HG02610 (cell line): ENCODE results near the gene CBLB.
A peak's percentile ranks its signal among the peaks of the same experiment; 100 is the strongest.

ENCODE experiments used
- ATAC-seq: cut with Tn5 transposase; IDR thresholded peaks from one replicate; pipeline ENCODE4 v1.9.1; 2021; ENCODE audit warnings: mild to moderate bottlenecking, moderate library complexity; ENCODE audit not compliant: unreplicated experiment

CBLB gene

DNA sequence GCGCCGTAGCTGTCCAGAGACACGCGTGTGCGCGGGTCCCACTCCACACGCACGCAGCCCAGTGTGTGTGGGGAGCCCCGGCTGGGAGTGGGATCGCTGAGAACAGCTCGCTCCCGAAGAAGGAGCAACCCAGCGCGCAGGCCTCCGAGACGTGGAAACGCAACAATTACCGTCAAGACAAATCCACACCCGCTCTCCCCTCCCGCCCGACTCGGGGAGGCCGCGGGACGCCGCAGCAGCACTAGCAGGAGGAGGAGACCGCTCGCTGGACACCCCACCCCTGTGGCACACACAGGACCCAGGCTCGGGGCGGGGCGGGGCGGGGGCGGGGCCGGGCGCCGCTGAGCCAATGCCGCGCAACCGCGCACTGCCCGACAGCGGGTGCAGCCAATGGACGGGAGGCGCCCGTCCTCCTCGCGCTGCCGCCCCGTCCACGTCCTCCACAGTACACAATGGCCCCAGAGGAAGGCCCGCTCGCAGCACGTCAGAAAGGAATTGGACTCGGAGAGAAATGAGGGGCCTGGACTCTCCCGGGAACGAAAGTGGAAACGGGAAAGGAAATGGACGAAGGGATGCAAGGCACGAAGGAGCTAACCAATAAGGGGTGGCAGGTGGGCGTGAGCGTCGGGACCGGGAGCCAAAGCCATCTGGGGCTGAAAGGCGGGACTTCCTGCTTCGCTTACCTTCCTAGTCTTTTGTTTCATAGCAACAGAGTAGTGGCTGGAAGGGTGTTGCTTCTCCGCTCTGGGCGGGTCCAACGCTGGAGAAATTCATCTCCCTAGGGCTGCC, at the start of gene CBLB:
TSS of gene CBLB (minus strand) at position 271 of the 789 bp plus-strand sequence. CDS start 1,435 bp downstream, outside the sequence.
- ATAC-seq: peak; percentile 88

GRCh38 chr3:105916767-105917166, 48.0 kb upstream of the CBLB start:
- no peak for ATAC-seq

GRCh38 chr3:105915524-105915923, 46.7 kb upstream of the CBLB start:
- ATAC-seq: no peak

- no peak for ATAC-seq
Observed at GRCh38 chr3:105913616-105914015, 44.8 kb upstream of the CBLB start.

DNA sequence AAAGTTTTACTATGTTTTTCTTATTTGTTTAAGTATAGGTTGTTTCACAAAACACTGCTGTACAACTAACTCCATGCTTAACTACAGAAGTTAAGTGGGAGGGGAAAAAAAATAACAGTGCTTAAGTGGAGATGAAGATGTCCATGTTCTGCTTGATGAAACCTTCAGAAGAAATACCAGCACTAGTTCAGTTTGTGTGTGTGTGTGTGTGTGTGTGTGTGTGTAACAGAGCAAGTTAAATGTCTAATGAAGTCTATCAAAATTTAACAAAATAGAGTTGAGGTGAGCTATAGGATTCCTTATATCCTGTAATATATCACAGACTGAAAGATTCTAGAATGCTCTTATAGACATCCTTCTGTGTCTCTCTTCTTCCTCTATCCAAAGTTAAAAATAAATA, 44.1 kb upstream of the CBLB start:
- no peak for ATAC-seq

- ATAC-seq: no peak
Observed at GRCh38 chr3:105911496-105911895, 42.7 kb upstream of the CBLB start.

- no peak for ATAC-seq
Observed at GRCh38 chr3:105907777-105908176, 39.0 kb upstream of the CBLB start.

GRCh38 chr3:105906836-105907235, 38.0 kb upstream of the CBLB start:
- ATAC-seq: no peak

DNA sequence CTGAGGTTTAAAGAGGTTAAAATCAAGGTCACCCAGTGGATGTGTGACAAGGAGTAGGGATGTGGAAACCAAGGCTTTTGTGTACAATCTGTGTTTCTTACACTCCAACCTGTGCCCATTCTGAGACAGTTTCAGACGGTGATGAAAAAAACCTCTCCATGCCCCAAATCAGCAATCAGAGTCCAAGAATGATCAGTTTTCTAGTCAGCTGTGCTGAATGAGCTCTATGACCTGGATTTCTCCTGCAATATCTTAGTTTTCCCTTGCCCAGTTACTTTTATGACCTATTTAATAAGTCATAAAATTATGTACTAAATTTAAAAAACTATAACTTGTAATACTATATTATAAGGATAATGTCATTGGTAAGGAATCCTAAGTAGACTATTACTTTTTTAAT, 37.5 kb upstream of the CBLB start:
- ATAC-seq: no peak

GRCh38 chr3:105905328-105905727, 36.5 kb upstream of the CBLB start:
- no peak for ATAC-seq

DNA sequence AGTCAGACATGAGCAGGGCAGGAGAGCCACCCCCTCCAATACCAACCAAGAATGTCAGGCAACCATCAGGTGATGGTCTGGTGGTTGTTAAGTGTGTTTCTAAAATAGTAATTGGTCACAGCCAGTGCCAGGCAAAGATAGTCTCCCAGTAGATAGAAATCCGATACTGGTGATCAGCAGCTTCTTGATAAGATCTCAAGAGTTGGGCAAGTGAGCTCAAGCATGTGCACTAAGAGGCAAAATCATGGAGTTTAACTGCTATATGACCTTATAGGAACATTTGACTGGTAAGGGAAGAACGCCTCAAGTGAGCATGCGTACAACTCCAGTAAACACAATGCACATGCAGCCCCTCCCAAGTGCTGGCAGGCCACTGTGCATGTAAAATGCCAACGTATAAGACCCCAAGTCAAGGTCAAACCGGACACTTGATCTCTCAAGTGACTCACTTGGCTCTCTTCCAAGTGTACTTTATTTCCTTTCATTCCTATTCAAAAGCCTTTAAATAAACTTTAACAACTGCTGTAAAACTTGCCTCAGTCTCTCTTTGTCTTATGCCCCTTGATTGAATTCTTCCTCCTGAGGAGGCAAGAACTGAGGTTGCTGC, 36.0 kb upstream of the CBLB start:
- ATAC-seq: no peak

- ATAC-seq: no peak
Observed at GRCh38 chr3:105904251-105904650, 35.4 kb upstream of the CBLB start.

DNA sequence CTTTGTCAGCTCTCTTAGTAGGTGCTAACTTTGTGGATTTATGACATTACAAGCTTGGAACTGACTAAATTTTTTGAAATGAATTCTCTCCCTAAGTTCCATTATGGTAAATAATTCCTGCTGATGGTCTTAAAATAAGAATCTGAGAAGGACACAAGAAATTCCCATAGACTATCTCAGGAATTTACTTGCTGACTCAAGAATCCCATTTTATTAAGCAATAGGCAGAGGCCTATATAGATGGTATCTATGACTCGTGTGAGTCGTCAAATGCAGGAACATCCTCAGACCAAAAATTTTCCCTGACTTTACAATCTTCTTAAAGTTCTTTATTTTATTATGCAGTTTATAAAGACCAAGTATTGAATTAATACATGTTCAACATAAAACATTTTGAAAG, 30.7 kb upstream of the CBLB start:
- no peak for ATAC-seq

- ATAC-seq: no peak
Observed at GRCh38 chr3:105891101-105891500, 22.3 kb upstream of the CBLB start.

DNA sequence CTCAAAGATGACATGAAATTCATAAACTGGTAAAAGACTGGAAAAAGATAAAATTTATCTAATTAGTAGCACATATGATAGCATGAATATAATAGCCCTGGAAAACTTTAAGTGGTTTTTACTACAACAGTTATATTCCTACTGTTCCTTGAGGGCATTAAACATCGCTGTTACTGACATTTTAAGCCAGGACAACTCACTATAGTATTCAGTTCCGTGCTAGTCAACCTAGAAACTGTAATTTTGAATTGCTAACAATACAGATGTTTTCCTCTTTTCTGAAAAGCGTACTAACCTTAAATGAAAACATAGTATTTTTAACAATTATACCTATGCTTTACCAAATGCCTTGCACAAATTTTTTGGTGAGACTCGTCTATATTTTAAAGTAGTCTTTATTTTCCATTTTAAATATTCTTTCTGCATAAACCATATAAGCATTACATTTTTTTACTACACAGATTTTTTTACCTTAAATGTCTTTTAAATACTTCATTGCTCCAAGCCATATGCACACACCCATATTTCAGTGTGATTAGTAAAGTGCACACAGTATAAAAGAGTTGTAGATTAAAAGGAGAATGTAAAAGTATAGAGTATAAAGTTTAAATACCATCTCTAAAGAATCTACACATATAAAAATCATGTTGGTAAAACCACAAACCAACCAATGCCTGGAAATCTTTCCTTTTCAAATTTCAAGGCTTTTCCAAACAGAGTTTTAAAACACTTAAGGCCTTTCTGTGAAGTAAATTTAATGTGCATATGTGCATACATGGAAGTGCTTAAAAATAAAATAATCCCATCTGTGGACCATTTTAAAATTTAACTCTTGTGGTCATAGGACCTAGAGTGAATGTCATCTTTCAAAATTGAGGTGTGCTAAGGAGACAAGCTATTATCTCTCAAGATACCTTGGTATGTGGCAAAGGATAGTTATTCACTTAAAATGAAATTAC, 20.1 kb upstream of the CBLB start:
- ATAC-seq: no peak

- no peak for ATAC-seq
Observed at GRCh38 chr3:105885256-105885655, 16.4 kb upstream of the CBLB start.

- ATAC-seq: no peak
Observed at GRCh38 chr3:105883798-105884377, 15.1 kb upstream of the CBLB start.

GRCh38 chr3:105880681-105881290, 12.0 kb upstream of the CBLB start:
- ATAC-seq: no peak

- ATAC-seq: no peak
Observed at GRCh38 chr3:105878061-105878460, 9.2 kb upstream of the CBLB start.

DNA sequence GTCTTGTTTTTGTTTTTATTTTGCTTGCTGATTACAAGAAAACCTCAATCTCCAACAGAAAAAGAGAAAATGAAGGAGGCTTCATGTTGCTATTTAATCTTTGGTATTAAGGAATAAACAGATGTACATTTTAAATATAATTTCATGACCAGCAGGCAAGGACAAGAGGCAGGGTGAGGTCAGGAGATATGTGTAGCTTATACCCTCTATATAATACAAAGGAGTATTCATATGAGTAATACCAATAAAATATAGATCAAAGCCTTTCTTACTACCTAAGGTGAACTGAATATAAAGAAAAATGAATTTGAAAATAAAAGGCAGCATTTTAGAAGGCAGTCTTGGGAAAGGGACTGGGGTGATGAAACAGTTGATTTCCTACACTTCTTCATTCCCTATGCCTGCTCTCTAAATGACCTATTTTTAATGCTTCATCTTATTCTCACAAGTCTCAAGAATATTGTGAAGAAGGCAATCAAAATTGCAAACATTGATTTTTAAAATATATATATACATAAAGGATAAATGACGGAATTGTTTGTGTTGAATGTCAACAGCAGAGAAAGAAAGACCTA, 8.6 kb upstream of the CBLB start:
- peak; percentile 28 for ATAC-seq
